Measurements from ENCODE around the gene MIS12.

MIS12 gene

GRCh38 chr17:5486206-5487124, at the start of gene MIS12:
TSS of gene MIS12 (plus strand) at chr17:5486566. CDS start at chr17:5488863, 2,297 bp downstream.
- DNase-seq, result peak; percentile 99

- no peak for DNase-seq
Observed at GRCh38 chr17:5437721-5438317, 48.5 kb upstream of the MIS12 start.

GRCh38 chr17:5438716-5439445, 47.5 kb upstream of the MIS12 start, which contains the start of gene C1QBP:
TSS of gene C1QBP (minus strand) at chr17:5439155. CDS start at chr17:5439073, 82 bp downstream.
- DNase-seq, result peak; percentile 91

GRCh38 chr17:5439446-5439764, 47.0 kb upstream of the MIS12 start:
- DNase-seq, result no peak

GRCh38 chr17:5443728-5444127, 42.6 kb upstream of the MIS12 start:
- no peak for DNase-seq

- DNase-seq, result no peak
Observed at GRCh38 chr17:5444209-5444608, 42.2 kb upstream of the MIS12 start.

GRCh38 chr17:5446786-5447185, 39.6 kb upstream of the MIS12 start:
- DNase-seq, result no peak

- DNase-seq, result no peak
Observed at GRCh38 chr17:5464717-5465507, 21.5 kb upstream of the MIS12 start.

- DNase-seq, result no peak
Observed at GRCh38 chr17:5466295-5466694, 20.1 kb upstream of the MIS12 start.

- DNase-seq, result no peak
Observed at GRCh38 chr17:5467416-5467815, 18.9 kb upstream of the MIS12 start.

GRCh38 chr17:5468075-5468473, 18.3 kb upstream of the MIS12 start:
- no peak for DNase-seq

GRCh38 chr17:5472511-5472910, 13.9 kb upstream of the MIS12 start:
- DNase-seq, result no peak

- no peak for DNase-seq
Observed at GRCh38 chr17:5473906-5474305, 12.5 kb upstream of the MIS12 start.

GRCh38 chr17:5478992-5479391, 7.4 kb upstream of the MIS12 start:
- DNase-seq, result no peak

- no peak for DNase-seq
Observed at GRCh38 chr17:5480962-5481361, 5.4 kb upstream of the MIS12 start.

- DNase-seq, result no peak
Observed at GRCh38 chr17:5481451-5481850, 4.9 kb upstream of the MIS12 start.

GRCh38 chr17:5485270-5486205, 828 bp upstream of the MIS12 start, which contains the start of gene DERL2:
TSS of gene DERL2 (minus strand) at chr17:5486178. CDS start at chr17:5486161, 17 bp downstream.
- no peak for DNase-seq

- no peak for DNase-seq
Observed at GRCh38 chr17:5488752-5489151, 2.4 kb downstream of the MIS12 start.

GRCh38 chr17:5492970-5493369, 6.6 kb downstream of the MIS12 start:
- no peak for DNase-seq

- DNase-seq, result peak; percentile 29
Observed at GRCh38 chr17:5499476-5500231, 13.3 kb downstream of the MIS12 start.

GRCh38 chr17:5500247-5500588, 13.9 kb downstream of the MIS12 start:
- DNase-seq, result no peak

All from NCI-H1105 (cell line).